NCI-H1417 (cell line): Measurements from ENCODE around the gene KRTAP12-4.
A peak's percentile ranks its signal among the peaks of the same experiment; 100 is the strongest.
"Not testable (repeated sequence)": the region's sequence is repeated elsewhere in the genome, so short reads cannot be mapped to it uniquely, and the experiment has no call there.

ENCODE experiments used
- DNase-seq, 3 experiments: peaks; one replicate each; lab custom pipeline; 2025; lab: John Stamatoyannopoulos, UW

The KRTAP12-4 gene

GRCh38 chr21:44632067-44632466 lies 22.4 kb downstream of the KRTAP12-4 start:
- no peak for DNase-seq

- no peak for DNase-seq
Measured at GRCh38 chr21:44630440-44630839, 24.0 kb downstream of the KRTAP12-4 start.

- DNase-seq: no peak
Measured at GRCh38 chr21:44628707-44629391, 25.6 kb downstream of the KRTAP12-4 start.

GRCh38 chr21:44627831-44628233 lies 26.6 kb downstream of the KRTAP12-4 start:
- peak in 1 of 3 experiments; percentile 19 for DNase-seq

GRCh38 chr21:44627181-44627822 lies 27.2 kb downstream of the KRTAP12-4 start:
- not testable (repeated sequence) for DNase-seq

GRCh38 chr21:44626673-44627143 lies 27.8 kb downstream of the KRTAP12-4 start, which contains the start of gene KRTAP10-9:
Gene KRTAP10-9, plus strand, starts transcription at chr21:44627093. Its CDS starts 79 bp downstream, at chr21:44627172.
- peak in 1 of 3 experiments; percentile 41 for DNase-seq

GRCh38 chr21:44626262-44626661 lies 28.2 kb downstream of the KRTAP12-4 start:
- no peak for DNase-seq

GRCh38 chr21:44625756-44626155 lies 28.7 kb downstream of the KRTAP12-4 start:
- DNase-seq: no peak

- DNase-seq: no peak
Measured at GRCh38 chr21:44623575-44623974, 30.9 kb downstream of the KRTAP12-4 start.

GRCh38 chr21:44619886-44620285 lies 34.6 kb downstream of the KRTAP12-4 start:
- DNase-seq: no peak

GRCh38 chr21:44618909-44619308 lies 35.5 kb downstream of the KRTAP12-4 start:
- DNase-seq: no peak

- no peak for DNase-seq
Measured at GRCh38 chr21:44618504-44618903, 36.0 kb downstream of the KRTAP12-4 start.

GRCh38 chr21:44617071-44617501 lies 37.4 kb downstream of the KRTAP12-4 start:
- no peak for DNase-seq

- DNase-seq: peak in 2 of 3 experiments; percentile 30 to 61
Measured at GRCh38 chr21:44616591-44616926, 37.9 kb downstream of the KRTAP12-4 start.

- peak in 2 of 3 experiments; percentile 33 to 73 for DNase-seq
Measured at GRCh38 chr21:44615911-44616590, 38.4 kb downstream of the KRTAP12-4 start.

GRCh38 chr21:44615466-44615865 lies 39.0 kb downstream of the KRTAP12-4 start:
- no peak for DNase-seq

GRCh38 chr21:44614961-44615391 lies 39.5 kb downstream of the KRTAP12-4 start:
- DNase-seq: no peak

- DNase-seq: no peak
Measured at GRCh38 chr21:44614161-44614631, 40.3 kb downstream of the KRTAP12-4 start.

GRCh38 chr21:44613386-44614155 lies 40.9 kb downstream of the KRTAP12-4 start:
- no peak for DNase-seq

GRCh38 chr21:44612669-44613229 lies 41.7 kb downstream of the KRTAP12-4 start:
- DNase-seq: no peak

- DNase-seq: no peak
Measured at GRCh38 chr21:44612029-44612486, 42.4 kb downstream of the KRTAP12-4 start, which contains the start of gene KRTAP10-8. Gene KRTAP10-8, plus strand, starts transcription at chr21:44612079. Its CDS starts 22 bp downstream, at chr21:44612101.
